Amniotic stem cell (primary cell): ENCODE measurements around the gene CAPZA1.

Experiments used
- DNase-seq: peaks from one replicate; lab custom pipeline; 2025; lab: John Stamatoyannopoulos, UW

Gene CAPZA1

DNA sequence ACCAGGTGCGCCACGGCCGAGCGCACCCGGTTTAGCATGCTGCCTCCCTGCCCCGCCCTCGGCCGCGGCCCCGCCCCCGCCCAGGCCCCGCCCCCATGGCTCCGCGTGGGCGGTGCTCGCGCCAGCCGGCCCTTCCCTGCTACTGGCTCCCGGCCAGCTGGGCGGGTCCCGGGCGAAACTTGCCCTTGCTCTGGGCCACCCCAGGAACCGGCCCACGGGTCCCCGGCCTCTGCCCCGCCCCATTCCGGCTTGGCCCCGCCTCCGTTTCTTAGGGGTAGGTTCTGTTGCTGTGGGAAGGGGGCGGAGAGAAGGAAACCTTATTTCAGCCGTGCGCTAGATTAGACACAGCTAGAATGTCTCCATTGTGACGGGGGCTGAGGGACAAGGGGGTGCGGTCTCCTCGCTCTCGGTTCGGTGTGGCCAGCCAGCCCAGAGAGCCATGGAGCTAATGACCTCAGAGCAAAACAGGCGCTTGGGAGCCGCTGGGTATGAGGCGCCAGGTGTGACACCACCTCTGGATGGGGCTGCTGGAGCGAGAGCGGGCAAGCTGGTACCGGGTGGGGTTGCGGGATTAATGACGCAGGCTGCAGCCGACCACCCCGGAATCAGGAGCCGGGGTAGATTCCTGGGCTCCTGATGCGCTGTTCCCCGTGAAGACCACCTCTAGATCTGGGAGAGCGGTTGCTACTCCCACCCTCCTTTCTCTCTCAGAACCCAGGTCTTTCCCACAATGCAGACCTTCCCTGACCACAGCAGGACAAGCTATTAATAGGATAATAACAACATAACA, 95.8 kb downstream of the CAPZA1 start, which contains the start of gene PPM1J:
TSS of gene PPM1J (minus strand) at position 69 of the 790 bp plus-strand sequence. CDS start at position 38, 31 bp downstream.
- peak; percentile 69 for DNase-seq

DNA sequence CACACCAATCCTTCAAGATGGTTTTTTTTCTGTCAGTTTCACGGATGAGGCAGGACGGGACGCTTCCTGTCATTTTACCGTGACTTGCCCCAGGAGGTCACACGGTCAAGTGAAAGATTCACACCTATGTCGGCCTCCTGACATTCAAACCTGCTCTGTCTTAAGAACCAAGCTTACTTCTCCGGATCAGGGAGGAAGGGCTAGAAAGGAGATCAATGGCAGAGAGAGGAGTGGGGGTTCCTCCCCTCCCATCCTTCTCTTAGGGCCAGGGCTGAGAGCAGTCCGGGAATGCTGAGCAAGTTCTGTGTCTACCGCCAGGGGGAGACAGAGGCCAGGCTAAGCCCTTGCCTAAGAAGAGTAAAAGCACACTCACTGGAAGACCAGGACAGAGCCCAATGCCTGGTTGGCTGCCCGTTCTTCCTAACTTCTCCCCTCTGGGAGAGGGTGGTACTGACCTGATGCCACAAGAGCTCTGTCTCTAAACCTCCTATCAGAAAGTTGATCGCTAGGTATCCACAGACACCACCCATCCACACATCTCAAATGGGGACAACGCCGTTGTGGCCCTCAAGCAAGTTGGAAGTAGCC, 96.6 kb downstream of the CAPZA1 start:
- peak; percentile 68 for DNase-seq

DNA sequence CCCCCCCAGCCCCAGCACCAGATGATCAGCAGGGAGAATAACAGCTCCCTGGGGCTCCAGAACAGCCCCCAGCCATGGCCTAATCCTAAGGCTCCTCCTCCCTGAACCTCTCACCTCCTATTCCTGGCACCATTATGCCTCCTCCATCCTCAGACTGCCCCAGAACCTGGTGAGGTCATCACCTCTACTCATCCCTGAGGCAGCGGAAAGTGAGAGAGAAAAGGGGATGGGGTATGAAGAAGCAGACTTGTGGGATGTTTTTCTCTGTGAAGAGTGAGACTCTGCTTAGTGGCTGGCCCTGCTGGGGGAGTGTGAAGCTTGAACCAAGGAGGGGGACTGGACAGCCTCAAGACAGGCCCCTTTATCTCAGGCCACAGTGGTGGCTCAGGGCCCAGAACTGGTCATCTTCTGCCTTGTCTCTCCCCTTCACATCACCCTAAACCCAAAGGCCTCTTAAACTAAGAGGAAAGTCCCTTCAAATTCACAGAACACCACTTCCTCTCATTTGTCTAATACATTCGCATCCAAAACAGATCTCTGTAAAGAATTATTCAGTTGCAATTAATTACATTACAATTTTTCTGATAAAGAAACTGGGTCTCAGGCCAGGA, 97.7 kb downstream of the CAPZA1 start:
- DNase-seq = no peak

GRCh38 chr1:112718691-112719418, 99.2 kb downstream of the CAPZA1 start:
- DNase-seq = peak; percentile 73

GRCh38 chr1:112719706-112720105, 100.1 kb downstream of the CAPZA1 start:
- DNase-seq = no peak

GRCh38 chr1:112720800-112721199, 101.2 kb downstream of the CAPZA1 start:
- no peak for DNase-seq
